GM04503 (cell line): ENCODE measurements around the gene PCDH19.

ENCODE experiments used
- DNase-seq: peaks from one replicate; pipeline ENCODE4 v3.0.0-alpha.2; 2012; ENCODE audit warnings: low read depth

PCDH19 gene

GRCh38 chrX:100297728-100298127 lies 112.3 kb downstream of the PCDH19 start:
- DNase-seq, result no peak

- no peak for DNase-seq
Measured at GRCh38 chrX:100296183-100296753, 113.8 kb downstream of the PCDH19 start.

DNA sequence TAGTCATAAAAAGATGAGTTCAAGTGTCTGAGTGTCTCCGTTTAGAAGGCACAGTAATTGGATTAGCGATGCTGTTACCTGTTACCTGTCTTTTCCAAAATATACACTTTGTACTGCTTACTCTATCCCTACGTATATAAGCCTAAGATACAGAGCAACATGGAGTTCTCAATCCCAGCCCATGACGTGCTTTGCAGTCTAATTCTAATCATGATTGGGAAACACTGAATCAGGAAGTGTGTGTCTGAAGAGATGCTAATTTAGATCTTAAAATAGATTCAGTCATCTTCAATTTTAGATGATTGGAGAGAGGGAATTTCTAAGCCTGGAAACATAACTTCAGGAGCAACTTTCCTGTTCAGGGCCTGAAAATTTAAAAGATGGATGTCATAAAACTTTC lies 115.1 kb downstream of the PCDH19 start:
- DNase-seq, result no peak

- no peak for DNase-seq
Measured at GRCh38 chrX:100289066-100289558, 121.0 kb downstream of the PCDH19 start.

DNA sequence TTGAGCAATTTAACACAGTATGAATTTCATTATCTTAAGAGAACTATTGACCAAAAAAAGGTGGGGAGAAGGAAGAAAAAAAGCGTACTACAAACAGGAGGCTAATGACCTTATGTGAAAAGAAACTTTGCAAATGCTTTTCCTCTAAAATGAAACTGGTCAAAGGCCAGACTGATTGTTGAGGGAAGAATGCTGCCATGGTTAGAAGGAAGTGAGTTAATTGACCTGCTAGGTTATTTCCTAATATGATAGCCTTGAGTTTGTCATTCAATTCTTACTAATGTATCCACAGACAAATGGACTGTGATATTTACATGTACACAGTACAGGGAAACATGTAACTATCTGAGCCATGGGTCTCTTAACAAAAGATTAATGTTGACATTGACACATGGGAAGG lies 132.8 kb downstream of the PCDH19 start:
- no peak for DNase-seq

DNA sequence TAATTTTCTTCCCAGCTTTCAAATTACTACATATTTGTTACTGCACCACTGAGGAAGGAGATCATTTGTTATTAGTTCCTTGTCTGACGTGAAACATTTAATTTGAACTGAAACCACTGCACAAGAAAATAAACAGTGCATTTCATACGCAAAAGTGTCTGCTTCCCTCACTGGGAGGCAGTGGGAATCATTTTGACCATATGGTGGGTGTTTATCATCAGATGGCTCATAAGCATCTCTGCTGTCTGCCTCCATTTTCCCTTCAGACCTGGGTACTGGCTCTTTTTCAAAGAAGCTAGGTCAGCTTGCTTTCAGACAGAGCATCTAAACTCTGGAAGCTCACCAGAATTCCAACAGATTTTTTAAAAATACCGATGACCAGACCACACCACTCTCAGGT lies 135.2 kb downstream of the PCDH19 start:
- no peak for DNase-seq

- DNase-seq, result no peak
Measured at GRCh38 chrX:100265179-100265578, 144.9 kb downstream of the PCDH19 start.

DNA sequence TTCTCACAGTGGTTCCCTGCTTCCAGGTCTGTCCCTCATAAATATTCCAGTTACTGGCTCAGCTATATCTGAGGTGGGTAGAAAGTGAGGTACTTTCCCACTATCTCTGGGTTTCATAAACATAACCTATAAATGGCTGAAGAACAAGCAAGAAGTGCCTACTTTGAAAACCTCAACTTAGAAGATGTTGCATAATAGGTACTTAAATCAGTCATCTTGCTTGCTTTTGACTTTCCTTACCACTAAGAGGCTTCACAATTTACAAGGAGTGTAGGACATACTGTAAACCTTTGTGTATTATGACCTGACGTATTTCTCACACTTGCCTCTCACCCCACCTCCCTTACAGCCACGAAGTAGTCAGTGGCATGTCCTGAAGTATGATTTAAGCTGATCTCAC lies 145.9 kb downstream of the PCDH19 start:
- no peak for DNase-seq

DNA sequence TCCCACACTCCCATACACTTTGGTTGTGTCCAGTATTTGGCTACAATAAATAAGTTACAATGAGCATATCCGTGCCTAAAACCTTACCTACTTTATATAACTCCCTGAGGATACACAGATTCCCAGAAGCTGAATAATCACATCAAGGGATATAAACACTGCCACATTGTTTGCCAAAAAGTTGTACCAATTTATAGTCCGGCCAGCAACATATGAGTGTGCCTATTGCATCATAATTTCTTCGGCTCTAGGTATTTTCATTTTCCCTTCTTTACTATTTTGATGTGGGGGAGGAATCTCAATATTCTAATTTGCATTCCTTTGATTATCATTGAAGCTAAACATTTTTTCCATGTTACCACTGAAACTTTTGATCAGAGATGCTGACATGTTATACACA lies 146.4 kb downstream of the PCDH19 start:
- DNase-seq, result no peak

GRCh38 chrX:100248885-100249493 lies 161.1 kb downstream of the PCDH19 start:
- no peak for DNase-seq

DNA sequence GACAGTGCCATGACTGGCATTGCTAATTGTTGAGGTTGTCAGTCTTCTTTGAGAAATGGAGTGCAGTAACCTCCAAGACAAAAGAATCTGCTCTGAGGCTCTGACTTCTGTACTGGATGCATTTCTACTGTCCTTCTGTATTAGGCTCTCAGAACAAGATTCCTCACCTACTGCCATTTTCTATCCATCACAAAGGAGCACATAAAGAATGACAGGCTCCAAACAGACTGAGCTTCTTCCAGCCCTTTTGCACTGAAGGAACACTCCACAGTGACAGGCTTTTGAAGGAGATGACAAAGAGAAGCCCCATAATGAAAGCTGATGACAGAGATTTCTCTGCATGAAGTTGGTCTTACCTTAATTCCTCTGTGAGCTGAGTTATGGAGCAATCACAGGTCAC lies 162.2 kb downstream of the PCDH19 start:
- DNase-seq, result no peak

DNA sequence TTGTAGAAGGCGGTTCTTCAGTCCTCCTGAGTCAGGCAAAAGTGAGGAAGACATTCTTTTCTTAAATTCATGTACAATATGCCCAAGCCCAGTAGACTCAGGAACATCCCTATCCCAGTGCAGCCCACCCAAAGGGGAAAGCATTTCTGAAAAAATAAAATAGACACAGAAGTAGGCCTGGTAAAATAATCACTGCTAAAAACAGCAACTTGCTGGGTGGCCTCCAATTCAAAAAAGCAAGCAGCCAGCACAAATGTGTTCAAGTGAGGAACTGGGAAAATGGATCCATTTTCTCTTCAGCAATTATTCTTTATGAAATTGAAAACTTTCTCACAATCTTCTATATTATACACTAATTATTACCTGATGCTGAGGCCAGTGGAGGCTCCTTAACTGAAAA lies 165.4 kb downstream of the PCDH19 start:
- no peak for DNase-seq
